Measurements from ENCODE around the gene TECR.
"Not testable (repeated sequence)": the region's sequence is repeated elsewhere in the genome, so short reads cannot be mapped to it uniquely, and the experiment has no call there.

Gene TECR

DNA sequence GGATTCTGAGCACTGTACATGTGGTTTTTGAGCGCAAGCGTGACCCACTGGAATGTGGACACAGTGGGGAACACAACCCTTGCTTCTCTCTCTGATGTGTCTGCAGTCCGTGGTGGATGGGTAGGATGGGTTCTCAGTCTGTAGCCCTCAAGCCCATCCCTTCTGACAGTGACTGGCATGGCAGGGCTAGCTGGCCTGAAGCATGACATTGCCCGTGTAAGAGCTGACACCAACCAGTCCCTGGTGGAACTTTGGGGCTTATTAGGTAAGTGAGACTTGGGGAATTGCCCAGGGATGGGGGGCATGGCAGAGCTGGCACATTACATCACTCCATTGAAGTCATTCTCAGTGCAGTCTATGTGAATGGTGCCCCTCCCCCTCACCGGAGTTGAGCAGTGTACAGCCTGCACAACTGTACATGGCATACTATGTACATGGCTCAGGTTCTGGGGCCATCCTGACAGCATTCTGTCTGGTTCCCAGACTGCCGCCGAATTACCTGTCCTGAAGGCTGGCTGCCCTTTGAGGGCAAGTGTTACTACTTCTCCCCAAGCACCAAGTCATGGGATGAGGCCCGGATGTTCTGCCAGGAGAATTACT, 70.3 kb downstream of the TECR start:
- no peak for DNase-seq

DNA sequence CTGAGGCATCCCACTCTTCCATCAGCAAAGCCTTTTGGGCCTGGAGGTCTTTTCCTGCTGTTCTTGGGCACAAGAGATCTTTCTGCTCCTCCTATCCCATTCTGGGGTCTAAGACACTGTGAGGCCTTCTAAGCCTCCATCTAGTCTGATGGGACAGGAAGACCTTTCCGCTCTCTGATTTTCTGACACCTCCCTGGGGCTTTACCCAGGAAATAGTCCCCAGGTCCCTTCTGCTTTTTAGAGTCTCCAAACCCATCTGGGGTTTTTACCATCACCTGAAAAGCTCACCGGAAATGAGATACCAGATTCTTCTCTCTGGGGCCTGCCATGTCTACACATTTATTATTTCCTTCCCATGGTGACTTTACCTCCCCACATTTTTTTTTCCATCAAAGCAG, 74.6 kb downstream of the TECR start:
- no peak for DNase-seq

DNA sequence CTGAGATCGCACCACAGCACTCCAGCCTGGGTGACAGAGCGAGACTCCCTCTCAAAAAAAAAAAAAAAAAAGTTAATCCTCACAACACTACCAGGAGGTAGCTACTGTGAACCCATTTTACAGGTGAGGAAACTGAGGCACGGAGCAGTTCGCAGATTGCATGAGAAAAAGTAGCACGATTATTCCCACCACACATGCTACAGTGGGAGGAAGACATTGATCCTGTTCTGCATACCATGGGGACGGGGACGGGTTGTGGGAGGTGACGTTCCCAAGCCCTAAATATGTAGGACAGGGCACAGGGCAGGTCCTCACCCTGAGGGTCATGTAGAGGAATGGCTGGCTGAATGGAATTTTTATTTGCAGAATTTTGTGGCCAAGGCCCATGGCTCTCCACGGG, 77.2 kb downstream of the TECR start:
- no peak for DNase-seq

DNA sequence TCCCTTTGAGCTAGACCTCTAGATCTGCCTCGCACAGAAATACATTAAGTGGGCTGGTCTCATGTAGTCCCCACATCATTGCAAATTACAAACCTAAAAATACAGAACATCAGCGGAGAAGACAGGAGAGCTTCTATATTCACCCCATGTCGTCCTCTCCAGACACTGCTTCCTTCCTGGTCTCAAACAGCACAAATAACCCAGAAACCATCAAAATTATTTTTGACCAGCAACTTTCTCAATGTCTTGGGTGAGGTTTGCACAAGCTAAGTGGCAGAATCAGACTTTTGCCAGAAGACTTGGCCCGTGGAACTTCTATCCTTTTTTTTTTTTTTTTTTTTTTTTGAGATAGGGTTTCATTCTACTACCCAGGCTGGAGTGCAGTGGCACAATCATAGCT, 81.7 kb downstream of the TECR start:
- DNase-seq: no peak

DNA sequence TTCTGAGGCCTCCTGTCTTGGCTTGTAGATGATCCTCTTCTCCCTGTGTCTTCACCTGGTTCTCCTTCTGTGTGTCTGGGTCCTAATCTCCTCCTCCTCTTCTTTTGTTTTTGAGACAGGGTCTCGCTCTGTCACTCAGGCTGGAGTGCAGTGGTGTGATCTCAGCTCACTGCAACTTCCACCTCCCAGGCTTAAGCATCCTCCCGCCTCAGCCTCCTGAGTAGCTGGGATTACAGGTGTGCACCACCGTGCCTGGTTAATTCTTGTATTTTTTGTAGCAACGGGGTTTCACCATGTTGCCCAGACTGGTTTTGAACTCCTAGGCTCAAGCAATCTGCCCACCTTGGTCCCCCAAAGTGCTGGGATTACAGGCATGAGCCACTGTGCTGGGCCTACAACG, 82.8 kb downstream of the TECR start:
- DNase-seq: not testable (repeated sequence)

DNA sequence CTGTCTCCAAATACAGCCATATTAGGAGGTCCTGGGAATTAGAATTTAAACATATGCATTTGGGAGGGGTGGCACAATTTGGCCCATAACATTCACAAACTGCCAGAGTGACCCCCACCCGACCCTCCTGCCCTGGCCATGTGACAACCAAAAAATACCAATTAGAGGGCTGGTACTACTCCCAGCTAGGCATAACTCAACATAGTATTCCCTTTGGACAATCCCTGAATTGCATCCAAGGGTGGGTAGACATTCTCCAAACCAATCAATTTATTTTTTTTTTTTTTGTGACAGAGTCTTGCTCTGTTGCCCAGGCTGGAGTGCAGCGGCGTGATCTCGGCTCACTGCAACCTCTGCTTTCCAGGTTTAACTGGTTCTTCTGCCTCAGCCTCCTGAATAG, 83.3 kb downstream of the TECR start:
- DNase-seq: no peak

DNA sequence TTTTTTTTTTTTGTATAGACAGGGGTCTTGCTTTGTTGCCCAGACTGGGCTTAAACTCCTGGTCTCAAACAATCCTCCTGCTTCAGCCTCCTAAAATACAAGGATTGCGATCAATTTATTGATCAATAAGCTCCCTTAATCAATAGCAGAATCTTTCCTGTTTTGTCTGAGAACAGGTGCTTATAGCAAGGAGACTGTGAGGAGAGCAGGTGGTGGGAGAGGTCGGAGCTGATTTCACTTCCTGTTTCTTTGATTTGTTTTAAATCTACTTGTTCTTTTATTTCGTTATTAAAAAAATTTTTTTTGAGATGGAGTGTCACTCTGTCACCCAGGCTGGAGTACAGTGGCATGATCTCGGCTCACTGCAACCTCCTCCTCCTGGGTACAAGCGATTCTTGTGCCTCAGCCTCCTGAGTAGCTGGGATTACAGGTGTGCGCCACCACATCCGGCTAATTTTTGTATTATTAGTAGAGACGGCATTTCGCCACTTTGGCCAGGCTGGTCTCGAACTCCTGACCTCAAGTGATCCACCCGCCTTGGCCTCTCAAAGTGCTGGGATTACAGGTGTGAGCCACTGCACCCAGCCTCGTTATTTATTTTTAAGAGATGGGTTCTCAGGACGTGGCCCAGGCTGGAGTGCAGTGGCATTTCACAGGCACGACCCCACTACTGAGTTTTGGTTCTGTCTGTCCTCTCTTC, 84.2 kb downstream of the TECR start:
- DNase-seq: not testable (repeated sequence)

DNA sequence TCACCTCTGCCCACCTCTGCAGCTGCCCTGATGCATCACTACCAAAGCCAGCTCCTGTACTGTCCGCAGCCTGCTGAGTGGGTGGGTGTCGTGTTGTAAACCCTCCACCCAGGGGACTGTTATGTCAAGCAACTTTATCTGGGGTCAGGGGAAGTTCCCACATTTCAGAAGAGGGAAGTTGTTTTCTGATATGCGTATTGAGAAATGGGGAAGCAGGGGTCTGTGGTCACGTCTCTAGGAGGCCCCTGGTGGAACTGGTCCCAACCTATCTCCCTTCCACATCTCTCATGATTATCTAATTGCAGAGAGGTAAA, 84.7 kb downstream of the TECR start:
- DNase-seq: no peak
